H1 (cell line): ENCODE results near the gene CHAD.

Experiments
- BRCA1 ChIP-seq: IDR thresholded peaks from 2 replicates; pipeline ENCODE4 v1.6.1; 2012; ENCODE audit warnings: low read depth, low read length, improper control_type of control experiment
- CHD2 ChIP-seq: IDR thresholded peaks from 2 replicates; pipeline ENCODE4 v1.6.1; 2012; ENCODE audit warnings: low read length, improper control_type of control experiment
- CREB1 ChIP-seq: IDR thresholded peaks from 2 replicates; pipeline ENCODE4 v1.6.1; 2012; ENCODE audit warnings: inconsistent platforms
- CTCF ChIP-seq, 3 experiments: IDR thresholded peaks; 1 replicate in 2 of 3; 2 replicates in 1 of 3; pipeline versions ENCODE4 v1.5.1 to v1.6.1; 2011; ENCODE audit warnings: low read length in 3 of 3, mild to moderate bottlenecking in 3 of 3, inconsistent platforms in 2 of 3, low read depth in 1 of 3, moderate library complexity in 1 of 3; ENCODE audit not compliant: insufficient read depth in 1 of 3; ENCODE audit errors: control extremely low read depth in 1 of 3
- EP300 ChIP-seq, 2 experiments: IDR thresholded peaks; 1 replicate in 1 of 2; 2 replicates in 1 of 2; pipeline ENCODE4 v1.6.1; 2011 to 2012; ENCODE audit warnings: low read depth in 2 of 2, low read length in 2 of 2, mild to moderate bottlenecking in 2 of 2, borderline replicate concordance in 1 of 2, inconsistent platforms in 1 of 2, moderate library complexity in 1 of 2
- JUN ChIP-seq: IDR thresholded peaks from 2 replicates; pipeline ENCODE4 v1.6.1; 2011; ENCODE audit warnings: low read depth, mild to moderate bottlenecking, improper control_type of control experiment, low read length
- JUND ChIP-seq: IDR thresholded peaks from 2 replicates; pipeline ENCODE4 v1.6.1; 2011; ENCODE audit warnings: mild to moderate bottlenecking, improper control_type of control experiment, low read length
- TF ChIP-seq, protein P1 (sequence below): IDR thresholded peaks from 2 replicates; pipeline ENCODE4 v1.6.1; 2012; ENCODE audit warnings: inconsistent platforms

DNA sequence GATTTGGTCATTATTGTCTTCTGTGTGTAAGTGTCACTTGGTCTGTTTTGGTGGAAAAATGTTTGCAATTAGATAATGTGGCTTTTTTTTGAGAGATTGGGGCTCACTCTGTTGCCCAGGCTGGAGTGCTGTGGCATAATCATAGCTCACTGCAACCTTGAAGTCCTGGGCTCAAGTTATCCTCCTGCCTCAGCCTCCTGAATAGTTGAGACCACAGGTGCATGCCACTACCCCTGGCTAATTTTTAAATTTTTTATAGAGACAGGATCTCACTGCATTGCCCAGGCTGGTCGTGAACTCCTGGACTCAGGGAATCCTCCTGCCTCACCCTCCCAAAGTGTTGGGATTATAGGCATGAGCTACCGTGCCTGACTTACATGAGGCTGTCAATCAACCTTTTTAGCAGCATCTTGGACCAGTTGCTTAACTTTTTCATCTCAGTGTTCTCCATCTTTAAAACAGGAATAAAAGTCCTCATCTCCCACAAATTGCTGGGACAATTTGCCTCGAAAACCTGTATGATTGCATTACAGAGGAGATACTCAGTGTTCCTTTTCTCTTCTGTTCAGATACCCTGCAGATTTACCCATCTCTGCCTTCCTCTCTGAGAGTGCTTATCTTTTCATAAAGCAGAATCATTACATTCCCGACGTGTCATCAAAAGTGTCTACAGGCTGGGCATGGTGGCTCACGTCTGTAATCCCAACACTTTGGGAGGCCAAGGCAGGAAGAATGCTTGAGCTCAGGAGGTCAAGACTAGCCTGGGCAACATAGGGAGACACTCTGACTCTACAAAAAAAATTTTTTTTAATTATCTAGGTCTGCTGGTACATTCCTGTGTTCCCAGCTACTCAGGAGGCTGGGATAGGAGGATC, 23.6 kb downstream of the CHAD start:
- TF ChIP-seq CTCF (IDR thresholded peaks at IDR 0.05; ENCODE audit: control extremely low read depth in 1 of 3, insufficient read depth in 1 of 3, low read depth in 1 of 3, low read length in 3 of 3) (no peak), BRCA1 (no peak), JUND (no peak), CREB1 (no peak), JUN (no peak), EP300 (IDR thresholded peaks at IDR 0.05; ENCODE audit: borderline replicate concordance in 1 of 2, low read depth in 2 of 2, low read length in 2 of 2) (no peak), CHD2 (no peak)
- TF ChIP-seq, protein P1, sequence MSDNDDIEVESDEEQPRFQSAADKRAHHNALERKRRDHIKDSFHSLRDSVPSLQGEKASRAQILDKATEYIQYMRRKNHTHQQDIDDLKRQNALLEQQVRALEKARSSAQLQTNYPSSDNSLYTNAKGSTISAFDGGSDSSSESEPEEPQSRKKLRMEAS: no peak
